Activated CD4-positive, alpha-beta T cell treated with anti-CD3 and anti-CD28 coated beads for 36 hours (primary cell): ENCODE measurements around the gene TANGO2. TPM values are rescaled to one million over a fixed set of nuclear protein-coding genes. Genes with fewer than 3 reads are reported as not detected.

Experiments
- ATAC-seq: fragments of 200-7000 bp; cut with Tn5 transposase; one replicate; pipeline ENCODE4 v1.10.0; 2021; ENCODE audit warnings: mild to moderate bottlenecking, moderate library complexity
- CTCF ChIA-PET: fragments of 350-600 bp; sonication (Branson Sonifier 250); formaldehyde crosslinking; loops from one replicate; lab custom pipeline; 2021; ENCODE audit warnings: antibody characterized with exemption; lab: Charles Lee
- POLR2A ChIA-PET: fragments of 350-600 bp; sonication (Branson Sonifier 250); formaldehyde crosslinking; loops from one replicate; lab custom pipeline; 2021; ENCODE audit warnings: antibody characterized with exemption, inconsistent platforms; lab: Charles Lee
- DNase-seq: peaks from one replicate; pipeline ENCODE4 v3.0.0-alpha.2; 2020
- H3K27ac Mint-ChIP-seq: one replicate; pipeline ENCODE4 v1.8.0; 2021; ENCODE audit warnings: mixed read lengths
- H3K27me3 Mint-ChIP-seq: one replicate; pipeline ENCODE4 v1.8.0; 2021; ENCODE audit warnings: mixed read lengths
- H3K36me3 Mint-ChIP-seq: one replicate; pipeline ENCODE4 v1.8.0; 2021; ENCODE audit warnings: low read depth, mixed read lengths
- H3K4me1 Mint-ChIP-seq: one replicate; pipeline ENCODE4 v1.8.0; 2021; ENCODE audit warnings: mixed read lengths
- H3K4me3 Mint-ChIP-seq: one replicate; pipeline ENCODE4 v1.8.0; 2021; ENCODE audit warnings: mild to moderate bottlenecking, moderate library complexity, mixed read lengths
- H3K9me3 Mint-ChIP-seq: one replicate; pipeline ENCODE4 v1.8.0; 2021; ENCODE audit warnings: low read depth, mixed read lengths
- intact Hi-C, 2 experiments: fragments of 100-400 bp; cut with DNase I in 1 of 2; cut with micrococcal nuclease in 1 of 2; formaldehyde crosslinking; loops; one replicate each; pipeline versions ENCODE4 v1.14.2 to v1.15.1; 2022 to 2024; cut with DNase I, micrococcal nuclease
- total RNA-seq, 2 experiments: library from RNA; stranded (reverse); gene quantifications; one replicate each; pipeline ENCODE4 v1.2.3, GENCODE V29; 2021

The TANGO2 gene
- total RNA-seq, 2 experiments from 2014 or later: 20.3 to 22.8 TPM

GRCh38 chr22:19990609-19991394, 30.1 kb upstream of the TANGO2 start:
- Mint-ChIP-seq H3K36me3 (no peaks in the 10 kb centered on the region), H3K9me3 (no peaks in the 10 kb centered on the region), H3K27ac (no peak overlapping the region), H3K4me3 (no peak overlapping the region), H3K27me3 (no peaks in the 10 kb centered on the region), H3K4me1 (no peaks in the 10 kb centered on the region)
- intact Hi-C loops: no loop called here
- DNase-seq (no peak), ATAC-seq (no peak)
- CTCF ChIA-PET: interaction anchor here (2.1 kb wide), 1 partner anchor 19 kb away, joined by 6 read pairs; no protein-coding TSS in a partner anchor
- POLR2A ChIA-PET: no interaction called here

DNA sequence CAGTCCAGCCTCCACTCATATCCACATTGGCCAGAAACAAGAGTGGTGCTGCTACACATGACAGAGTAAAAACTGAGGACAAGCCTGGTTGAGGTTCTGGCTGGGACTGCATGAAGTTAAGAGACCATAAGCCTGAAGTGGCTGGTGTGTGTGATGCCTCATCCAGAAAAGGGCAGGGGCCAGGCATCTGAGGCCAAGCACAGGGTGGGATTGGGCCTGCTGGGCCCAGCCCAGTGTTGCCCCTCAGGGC, 29.6 kb upstream of the TANGO2 start:
- ATAC-seq (no peak), DNase-seq (no peak)
- ChIA-PET POLR2A (no interaction called here), CTCF (interaction anchor here (2.1 kb wide), 1 partner anchor 20 kb away, joined by 6 read pairs; no protein-coding TSS in a partner anchor)
- intact Hi-C loops: no loop called here
- Mint-ChIP-seq H3K9me3 (no peaks in the 10 kb centered on the region), H3K27ac (no peak overlapping the region), H3K4me1 (no peaks in the 10 kb centered on the region), H3K4me3 (no peak overlapping the region), H3K27me3 (no peaks in the 10 kb centered on the region), H3K36me3 (no peaks in the 10 kb centered on the region)

DNA sequence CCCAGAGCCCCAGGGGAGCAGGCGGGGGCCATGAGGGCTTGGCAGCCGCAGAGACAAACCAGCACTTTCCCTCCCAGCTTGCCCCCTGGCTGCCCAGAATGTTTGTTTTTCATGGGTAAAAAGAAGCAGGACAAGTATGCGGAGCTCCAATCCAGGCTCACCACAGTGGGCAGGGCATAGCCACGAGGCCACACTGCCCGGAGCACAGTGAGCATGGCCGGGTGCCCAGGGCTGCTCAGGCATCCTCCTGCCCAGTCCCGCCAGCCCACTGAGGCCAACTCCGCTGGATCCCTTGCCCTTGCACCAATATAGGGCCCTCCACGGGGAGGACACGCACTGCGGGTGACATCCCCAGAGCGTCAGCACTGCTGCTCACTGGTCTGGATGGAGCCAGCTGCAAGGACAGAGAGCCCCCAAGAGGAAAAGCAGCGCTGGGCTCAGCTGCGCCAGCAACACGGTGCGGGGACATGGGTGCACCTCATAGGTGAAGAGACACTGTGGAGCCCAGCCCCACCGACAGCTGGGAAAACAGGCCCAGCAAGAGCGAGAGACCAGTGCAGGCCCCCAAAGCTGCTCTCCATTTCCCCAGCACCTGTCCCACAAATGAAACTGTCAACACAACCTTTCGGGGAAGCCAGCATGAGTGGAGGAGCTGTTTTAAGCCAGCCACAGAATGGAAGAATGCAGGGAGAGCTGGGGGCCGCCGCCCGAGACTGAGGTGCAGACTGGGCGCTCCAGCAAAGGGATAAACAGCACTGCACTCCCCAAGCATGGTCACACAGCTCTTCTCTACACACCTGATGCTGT, 29.1 kb upstream of the TANGO2 start:
- H3K4me3 Mint-ChIP-seq: no peak overlapping the region
- ATAC-seq: no peak
- no peaks in the 10 kb centered on the region for H3K36me3 Mint-ChIP-seq
- no peaks in the 10 kb centered on the region for H3K4me1 Mint-ChIP-seq
- no peak for DNase-seq
- no peaks in the 10 kb centered on the region for H3K9me3 Mint-ChIP-seq
- H3K27ac Mint-ChIP-seq: no peak overlapping the region
- no peaks in the 10 kb centered on the region for H3K27me3 Mint-ChIP-seq
- intact Hi-C loops: no loop called here
- POLR2A ChIA-PET: no interaction called here
- CTCF ChIA-PET: interaction anchor here (2.1 kb wide), 1 partner anchor 21 kb away, joined by 6 read pairs; no protein-coding TSS in a partner anchor

GRCh38 chr22:19992481-19992911, 28.4 kb upstream of the TANGO2 start:
- no peak for DNase-seq
- Mint-ChIP-seq H3K27me3 (no peaks in the 10 kb centered on the region), H3K9me3 (no peaks in the 10 kb centered on the region), H3K27ac (no peak overlapping the region), H3K4me1 (no peaks in the 10 kb centered on the region), H3K36me3 (no peaks in the 10 kb centered on the region), H3K4me3 (no peak overlapping the region)
- intact Hi-C loops: no loop called here
- ChIA-PET CTCF (no interaction called here), POLR2A (no interaction called here)
- no peak for ATAC-seq

DNA sequence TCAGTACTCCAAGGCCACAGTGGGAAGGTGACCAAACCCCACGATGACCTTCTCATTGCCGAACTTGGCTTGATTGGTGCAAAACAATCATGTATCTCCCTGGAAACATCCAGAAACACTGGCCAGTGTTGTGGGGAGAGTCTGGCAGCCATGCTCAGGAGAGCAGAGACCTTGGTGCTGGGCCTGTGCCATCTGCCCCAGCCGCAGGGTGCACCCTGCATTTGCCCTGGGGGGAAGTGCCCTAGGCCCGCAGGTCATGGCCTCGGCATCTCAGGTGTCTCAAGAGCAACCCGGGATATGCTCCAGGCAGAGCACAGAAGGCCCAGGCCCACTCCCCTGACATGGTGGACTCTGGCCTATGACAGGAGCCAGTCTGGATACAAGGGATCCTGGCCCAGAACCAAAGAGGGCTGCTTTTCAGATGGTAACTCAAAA, 28.0 kb upstream of the TANGO2 start:
- Mint-ChIP-seq H3K4me3 (no peak overlapping the region), H3K4me1 (no peaks in the 10 kb centered on the region), H3K27ac (no peak overlapping the region), H3K9me3 (no peaks in the 10 kb centered on the region), H3K36me3 (no peaks in the 10 kb centered on the region), H3K27me3 (no peaks in the 10 kb centered on the region)
- no peak for DNase-seq
- ChIA-PET POLR2A (no interaction called here), CTCF (no interaction called here)
- ATAC-seq: no peak
- intact Hi-C loops: no loop called here

GRCh38 chr22:19993926-19994325, 27.0 kb upstream of the TANGO2 start:
- CTCF ChIA-PET: no interaction called here
- Mint-ChIP-seq H3K9me3 (no peaks in the 10 kb centered on the region), H3K27ac (no peak overlapping the region), H3K4me3 (no peak overlapping the region), H3K36me3 (no peaks in the 10 kb centered on the region), H3K4me1 (no peaks in the 10 kb centered on the region), H3K27me3 (no peaks in the 10 kb centered on the region)
- DNase-seq (no peak), ATAC-seq (no peak)
- intact Hi-C loops: no loop called here
- POLR2A ChIA-PET: no interaction called here

GRCh38 chr22:19994851-19995610, 25.9 kb upstream of the TANGO2 start:
- DNase-seq: no peak

GRCh38 chr22:19995611-19996339, 25.1 kb upstream of the TANGO2 start:
- POLR2A ChIA-PET: interaction anchor here (0.6 kb wide), 1 partner anchor 18 kb away, joined by 3 read pairs; no protein-coding TSS in a partner anchor
- H3K27me3 Mint-ChIP-seq: no peaks in the 10 kb centered on the region
- ATAC-seq: no peak
- H3K4me3 Mint-ChIP-seq: no peak overlapping the region
- no peaks in the 10 kb centered on the region for H3K4me1 Mint-ChIP-seq
- H3K9me3 Mint-ChIP-seq: no peaks in the 10 kb centered on the region
- intact Hi-C loops: no loop called here
- no peak for DNase-seq
- no peak overlapping the region for H3K27ac Mint-ChIP-seq
- CTCF ChIA-PET: no interaction called here
- no peaks in the 10 kb centered on the region for H3K36me3 Mint-ChIP-seq

More at GRCh38 chr22:19994851-19995610, 25.9 kb upstream of the TANGO2 start:
- H3K27ac Mint-ChIP-seq: no peak overlapping the region
- ATAC-seq: no peak
- no peaks in the 10 kb centered on the region for H3K27me3 Mint-ChIP-seq
- H3K36me3 Mint-ChIP-seq: no peaks in the 10 kb centered on the region
- CTCF ChIA-PET: no interaction called here
- intact Hi-C loops: no loop called here
- H3K4me3 Mint-ChIP-seq: no peak overlapping the region
- H3K9me3 Mint-ChIP-seq: no peaks in the 10 kb centered on the region
- H3K4me1 Mint-ChIP-seq: no peaks in the 10 kb centered on the region
- POLR2A ChIA-PET: interaction anchor here (0.6 kb wide), 1 partner anchor 19 kb away, joined by 3 read pairs; no protein-coding TSS in a partner anchor

DNA sequence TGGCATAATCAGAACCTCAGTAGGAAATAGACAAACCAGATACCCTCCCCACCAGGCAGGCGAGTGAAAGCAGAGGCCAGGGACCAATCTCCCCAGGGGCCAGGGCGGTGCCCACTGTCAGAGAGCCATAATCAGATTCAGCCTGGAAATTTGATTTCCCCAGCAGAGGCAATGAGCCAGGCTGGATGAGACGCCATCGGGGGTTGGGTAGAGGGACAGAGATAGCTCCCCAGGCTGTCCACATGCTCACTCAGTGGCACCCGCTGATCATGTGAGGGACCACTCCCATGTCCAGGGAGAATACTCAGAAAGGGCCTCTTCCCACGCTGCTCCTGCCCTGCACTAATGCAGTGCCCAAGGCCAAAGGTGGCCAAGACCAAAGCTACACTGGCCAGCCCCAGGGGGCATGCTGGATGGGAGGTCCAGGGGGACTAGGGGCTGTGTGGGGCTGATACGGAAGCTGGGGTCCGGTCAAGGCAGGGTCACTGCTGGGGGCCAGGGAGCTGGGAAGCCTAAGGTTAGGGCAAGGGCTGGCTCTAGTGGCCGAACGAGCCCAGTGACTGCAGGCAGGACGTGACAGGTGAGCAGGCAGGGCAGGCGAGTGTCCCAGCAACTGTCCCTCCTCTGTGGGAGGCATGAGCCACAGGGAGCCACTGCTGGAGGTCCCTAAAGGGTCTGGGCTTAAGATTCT, 24.1 kb upstream of the TANGO2 start:
- Mint-ChIP-seq H3K4me3 (no peak overlapping the region), H3K27me3 (no peaks in the 10 kb centered on the region), H3K4me1 (no peaks in the 10 kb centered on the region), H3K36me3 (no peaks in the 10 kb centered on the region), H3K27ac (no peak overlapping the region), H3K9me3 (peaks cover 2% of the 10 kb centered on the region)
- DNase-seq: no peak
- CTCF ChIA-PET: no interaction called here
- POLR2A ChIA-PET: no interaction called here
- ATAC-seq: no peak
- intact Hi-C loops: no loop called here

GRCh38 chr22:19997561-19998231, 23.2 kb upstream of the TANGO2 start:
- Mint-ChIP-seq H3K36me3 (no peaks in the 10 kb centered on the region), H3K9me3 (peaks cover 2% of the 10 kb centered on the region), H3K27me3 (no peaks in the 10 kb centered on the region), H3K4me1 (no peaks in the 10 kb centered on the region), H3K4me3 (no peak overlapping the region), H3K27ac (no peak overlapping the region)
- ATAC-seq (no peak), DNase-seq (no peak)
- intact Hi-C loops: no loop called here
- POLR2A ChIA-PET: interaction anchor here (0.6 kb wide), 1 partner anchor 165 kb away, joined by 3 read pairs; no protein-coding TSS in a partner anchor
- CTCF ChIA-PET: no interaction called here
